ENCODE data around the gene PNMA6F.

Gene PNMA6F

DNA sequence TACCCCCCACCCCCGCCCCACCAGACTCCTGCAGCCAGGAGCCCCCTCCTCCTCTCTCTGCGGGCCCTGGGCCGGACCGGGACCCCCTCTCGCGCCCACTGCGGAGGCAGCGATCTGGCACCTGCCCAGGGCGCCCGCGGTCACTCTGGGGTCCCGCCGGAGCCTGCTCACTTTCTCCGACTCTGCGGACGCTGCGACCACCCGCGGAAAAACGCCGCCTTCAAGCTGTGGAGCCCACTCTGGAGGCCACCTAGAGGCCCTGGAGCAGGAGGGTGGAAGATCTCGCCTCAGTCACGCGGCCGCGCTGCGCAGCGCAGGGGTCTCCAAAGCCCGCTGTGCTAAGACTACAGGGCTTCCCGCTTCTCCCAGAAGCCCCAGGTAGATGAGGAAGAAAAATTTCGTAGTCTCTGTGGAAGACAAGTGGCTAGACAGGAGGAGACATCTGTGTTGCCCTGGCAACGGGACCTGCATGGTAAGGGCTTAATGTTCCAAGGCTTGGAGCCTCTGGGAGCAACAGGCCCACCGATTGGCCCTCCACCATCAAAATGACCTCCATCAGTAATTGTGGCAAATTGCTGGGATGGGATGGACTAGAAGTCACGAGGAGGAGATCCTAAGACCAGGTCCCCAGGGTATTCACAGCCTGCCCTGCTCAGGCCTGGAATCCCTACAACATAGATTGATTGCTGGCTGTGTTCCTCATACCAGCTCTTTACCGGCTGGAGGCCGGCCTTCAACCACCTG is at the start of gene PNMA6F:
PNMA6F (minus strand) TSS at position 387 of the 744 bp plus-strand sequence. CDS start 1,093 bp downstream, outside the sequence.
- DNase-seq, result no peak

DNA sequence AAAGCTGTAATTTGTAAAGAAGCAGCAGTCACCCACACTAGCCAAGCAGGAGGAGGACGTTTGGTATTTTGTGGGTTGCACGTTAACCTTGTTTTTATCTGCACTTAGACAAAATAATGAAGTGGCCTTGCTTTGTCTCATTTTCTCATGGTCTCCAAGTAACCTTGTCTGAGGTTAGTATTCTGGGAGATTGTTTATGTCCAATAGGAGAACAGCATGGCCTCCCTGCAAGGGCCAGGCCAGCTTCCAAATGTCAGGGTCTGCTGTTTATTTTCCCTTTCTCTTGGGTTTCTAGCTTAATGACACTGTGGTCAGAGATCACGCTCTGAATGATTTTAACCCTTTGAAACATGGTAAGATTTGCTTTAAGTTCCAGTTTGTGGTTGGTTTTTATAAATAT is 49.7 kb upstream of the PNMA6F start:
- no peak for DNase-seq

DNA sequence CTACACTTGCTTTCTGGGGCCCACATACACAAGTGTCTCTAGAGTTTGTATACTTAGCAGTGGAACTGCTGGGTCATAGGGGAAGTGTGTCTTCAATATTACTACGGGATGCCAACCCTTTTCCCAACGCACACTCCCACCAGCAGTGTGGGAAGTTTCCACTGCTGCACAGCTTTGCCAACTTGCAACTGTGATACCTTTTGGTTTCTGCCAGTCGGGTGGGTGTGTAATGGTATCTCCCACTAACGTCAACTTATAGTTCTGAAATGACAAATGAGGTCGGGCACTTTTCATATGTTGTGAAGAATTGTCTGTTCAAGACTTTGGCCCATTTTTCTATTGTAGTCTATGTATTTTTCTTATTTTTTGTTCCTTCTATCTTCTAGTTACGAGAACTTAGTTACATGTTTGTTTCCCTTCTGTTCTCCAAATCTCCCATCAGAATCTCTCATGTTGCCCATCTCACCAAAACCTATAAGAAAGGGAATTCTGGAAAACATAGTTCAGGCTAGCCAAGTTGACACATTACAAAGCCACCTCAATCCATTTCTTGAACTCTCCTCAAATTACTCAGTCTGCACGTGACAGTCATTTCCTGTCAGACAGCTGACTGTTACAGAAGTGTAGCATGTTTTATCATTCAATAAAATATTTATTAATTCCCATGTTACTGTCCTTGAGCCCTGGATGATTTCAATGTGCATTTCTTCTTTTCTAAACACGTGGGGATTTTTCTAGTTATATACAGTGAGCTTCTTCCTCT is 48.9 kb upstream of the PNMA6F start:
- no peak for DNase-seq

DNA sequence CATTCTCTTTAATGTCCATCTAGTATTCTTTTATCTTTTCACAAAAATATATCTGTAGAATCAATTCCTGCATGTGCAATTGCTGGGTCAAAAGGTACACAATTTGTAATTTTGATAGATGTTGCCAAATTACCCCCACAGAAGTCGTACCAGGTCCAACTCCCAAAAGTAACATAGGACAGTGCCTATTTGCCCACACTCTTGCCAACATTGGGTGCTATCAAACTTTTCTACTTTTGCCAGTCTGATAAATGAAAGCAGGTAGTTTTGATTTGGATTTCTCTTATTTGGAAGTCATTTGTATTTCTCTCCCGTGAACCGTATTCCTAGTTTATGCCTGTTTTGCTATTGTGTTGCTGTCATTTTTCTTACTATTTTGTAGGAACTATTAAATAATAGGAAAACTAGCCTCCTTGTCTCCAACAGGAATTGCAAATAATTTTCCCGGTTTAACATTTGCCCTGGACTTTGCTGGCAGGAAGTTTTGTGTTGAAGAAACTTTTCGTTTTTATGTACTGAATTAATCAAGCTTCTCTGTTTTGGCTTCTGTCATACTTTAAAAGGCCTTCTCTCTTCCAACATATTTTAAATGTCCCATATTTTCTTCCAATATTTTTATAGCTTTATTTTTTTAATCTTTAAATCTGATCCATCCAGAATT is 45.4 kb upstream of the PNMA6F start:
- DNase-seq, result no peak

DNA sequence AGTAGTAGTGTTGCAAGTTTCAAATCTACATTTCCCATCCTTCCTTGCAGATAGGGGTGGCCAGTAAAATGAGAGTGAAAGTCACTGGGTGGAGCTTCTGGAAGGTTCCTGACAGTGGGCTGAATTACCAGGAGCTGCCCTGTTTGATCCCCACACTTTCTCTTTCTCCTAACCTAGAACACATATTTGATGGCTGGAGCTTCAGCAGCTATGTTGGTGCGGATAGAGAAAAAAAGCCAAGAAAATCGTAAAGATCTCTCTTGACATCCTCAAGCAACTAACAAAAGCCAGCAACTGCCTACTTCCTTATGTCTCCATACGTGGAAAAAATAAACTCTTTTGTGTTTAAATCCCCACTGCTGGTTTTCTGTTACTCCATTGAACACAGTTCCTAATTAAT is 44.6 kb upstream of the PNMA6F start:
- no peak for DNase-seq

DNA sequence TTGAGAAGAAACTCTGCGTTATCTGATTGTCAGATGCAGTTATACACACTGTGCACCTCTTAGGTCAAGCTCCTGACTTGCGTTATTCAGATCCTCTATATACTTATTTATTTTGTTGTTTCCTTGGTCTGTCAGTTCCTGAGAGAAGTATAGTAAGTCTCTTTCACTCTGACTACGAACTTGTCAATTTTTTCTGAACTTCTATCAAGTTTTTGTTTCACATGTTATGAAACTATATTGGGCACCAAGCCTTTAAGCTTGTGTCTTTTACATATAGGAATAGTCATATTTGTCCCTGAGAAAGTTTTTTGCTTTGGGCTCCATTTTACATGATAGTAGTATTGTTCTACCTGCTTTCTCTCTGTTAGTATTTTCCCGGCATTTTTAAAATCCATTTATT is 44.1 kb upstream of the PNMA6F start:
- no peak for DNase-seq

DNA sequence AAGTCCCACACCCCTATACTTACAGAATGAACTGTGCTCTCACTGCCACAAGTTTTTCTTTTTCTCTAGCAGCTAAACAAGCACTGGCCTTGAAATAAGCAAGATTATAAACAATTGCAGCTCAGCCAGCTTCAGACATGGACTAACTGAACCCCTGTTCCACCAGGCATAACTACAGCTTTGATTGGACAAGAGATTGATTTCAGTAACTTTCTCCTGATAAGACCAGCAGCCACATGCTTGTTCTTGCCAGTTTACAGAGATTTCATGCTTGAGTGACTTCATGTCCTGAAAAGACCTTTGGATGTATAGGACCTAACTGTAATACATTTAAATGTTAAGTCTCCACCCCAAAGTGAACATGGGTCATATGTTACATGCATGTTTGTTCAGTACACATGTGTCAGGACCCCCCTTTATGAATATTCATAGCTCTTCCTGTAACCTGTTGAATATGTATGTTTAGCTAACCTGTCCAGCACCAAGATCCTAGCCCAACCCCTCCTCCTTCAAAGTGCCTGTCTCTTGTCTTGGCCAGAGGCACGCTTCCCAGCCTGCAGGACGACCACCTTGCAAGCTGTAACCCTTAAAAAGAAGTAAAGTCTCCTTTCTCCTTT is 40.3 kb upstream of the PNMA6F start:
- DNase-seq, result no peak

DNA sequence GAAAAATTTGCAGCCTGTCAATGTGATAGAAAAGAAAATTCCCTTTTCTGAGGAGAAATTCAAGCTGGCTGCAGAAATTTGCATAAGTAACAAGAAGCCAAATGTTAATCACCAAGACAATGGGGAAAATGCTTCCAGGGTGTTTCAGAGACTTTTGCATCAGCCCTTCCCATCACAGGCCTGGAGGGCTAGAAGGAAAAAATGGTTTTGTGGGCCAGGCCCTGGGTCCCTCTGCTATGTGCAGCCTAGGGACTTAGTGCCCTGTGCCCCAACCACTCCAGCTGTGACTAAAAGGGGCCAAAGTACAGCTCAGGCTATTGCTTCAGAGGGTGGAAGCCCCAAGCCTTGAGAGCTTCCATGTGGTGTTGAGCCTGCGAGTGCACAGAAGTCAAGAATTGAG is 36.3 kb upstream of the PNMA6F start:
- no peak for DNase-seq

DNA sequence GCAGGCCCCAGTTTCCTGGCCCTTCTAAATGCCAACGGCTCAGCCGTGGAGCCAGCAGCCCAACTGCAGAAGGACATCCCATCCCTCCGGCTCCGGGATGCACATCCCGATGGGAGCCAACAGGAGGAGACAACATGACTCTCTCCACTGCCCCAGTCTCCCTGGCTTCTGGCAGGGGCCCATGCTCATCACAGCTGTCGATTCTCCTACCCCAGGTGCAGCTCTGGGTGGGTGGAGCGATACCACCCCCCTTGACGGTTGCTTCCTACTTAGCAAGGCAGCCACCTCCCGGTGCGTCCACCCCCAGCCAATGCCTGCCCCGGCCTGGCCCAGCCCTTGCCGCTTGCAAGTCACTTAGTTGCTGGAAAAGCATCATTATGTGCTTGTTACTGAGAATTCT is 31.8 kb upstream of the PNMA6F start:
- no peak for DNase-seq

DNA sequence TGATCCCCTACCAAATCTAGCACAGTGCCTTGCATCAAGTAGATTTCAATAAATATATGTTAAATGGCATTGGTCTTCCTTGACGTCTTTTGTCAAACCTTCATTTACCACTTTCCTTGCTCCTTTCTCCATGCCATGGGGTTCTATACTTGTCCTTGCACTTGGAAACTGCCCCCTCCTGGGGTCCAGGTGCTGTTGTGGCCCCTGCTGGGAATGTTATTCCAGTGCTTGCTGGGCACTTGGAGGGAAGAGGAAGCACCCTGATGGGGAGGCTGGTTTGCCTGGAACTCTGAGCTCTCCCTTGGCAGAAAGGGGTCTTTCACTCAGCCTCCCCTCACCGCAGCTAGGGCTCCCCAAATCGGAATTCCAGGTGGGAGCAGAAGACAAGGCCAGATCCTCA is 31.3 kb upstream of the PNMA6F start:
- DNase-seq, result no peak

DNA sequence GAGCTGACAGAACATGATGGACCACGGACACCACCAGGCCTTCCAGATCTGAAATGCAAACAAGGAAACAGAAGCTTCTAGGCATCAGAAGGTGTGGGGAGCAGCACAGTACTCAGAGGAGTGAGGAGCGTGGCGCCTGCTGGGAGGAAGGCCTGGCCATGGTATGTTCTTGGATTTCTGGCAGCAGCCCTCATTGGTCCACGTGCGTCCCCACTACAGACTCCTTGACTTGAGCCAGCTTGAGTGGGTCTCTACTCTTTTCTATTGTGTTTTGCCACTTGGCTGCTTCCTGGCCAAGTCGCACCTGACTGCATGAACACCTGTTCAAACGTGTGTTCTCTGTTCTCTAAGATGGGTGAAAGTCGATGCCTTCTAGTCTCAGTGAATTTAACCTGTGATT is 30.4 kb upstream of the PNMA6F start:
- DNase-seq, result no peak

DNA sequence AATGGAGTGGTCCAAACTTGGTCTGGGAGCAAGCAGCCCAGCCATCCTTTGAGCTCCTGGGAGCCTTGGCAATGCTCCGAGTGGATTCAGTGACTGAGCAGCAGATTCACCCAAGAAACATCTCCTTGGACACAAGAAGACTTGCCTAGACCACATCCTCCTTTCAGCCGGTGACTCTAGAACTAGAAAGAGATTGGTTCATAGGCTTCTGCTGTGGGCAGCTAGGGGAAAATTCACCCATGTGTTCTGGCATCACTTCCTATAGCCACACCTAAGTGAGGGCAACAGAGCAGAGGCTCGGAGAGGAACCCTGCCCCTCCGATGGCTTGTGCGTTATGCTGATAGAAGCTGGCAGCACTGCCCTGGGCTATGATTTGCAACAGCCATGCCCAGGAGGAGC is 28.4 kb upstream of the PNMA6F start:
- DNase-seq, result no peak

DNA sequence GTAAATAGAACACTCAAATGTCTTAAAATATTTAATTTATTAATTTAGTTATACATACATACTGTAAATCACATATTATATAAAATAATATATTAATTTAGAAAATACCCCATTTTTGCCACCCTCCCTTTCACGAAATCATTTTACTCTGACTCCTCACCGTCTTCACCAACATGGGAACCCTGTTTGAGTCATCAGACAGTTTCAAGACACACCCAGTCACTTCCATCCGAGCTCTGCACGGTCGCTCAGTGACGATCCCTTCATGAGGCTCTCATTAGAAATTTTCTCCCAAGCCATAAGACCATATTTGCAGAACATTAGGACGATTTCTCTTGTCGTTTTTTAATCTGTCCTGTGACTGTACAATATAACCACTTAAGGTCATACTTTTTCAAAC is 26.9 kb upstream of the PNMA6F start:
- no peak for DNase-seq

DNA sequence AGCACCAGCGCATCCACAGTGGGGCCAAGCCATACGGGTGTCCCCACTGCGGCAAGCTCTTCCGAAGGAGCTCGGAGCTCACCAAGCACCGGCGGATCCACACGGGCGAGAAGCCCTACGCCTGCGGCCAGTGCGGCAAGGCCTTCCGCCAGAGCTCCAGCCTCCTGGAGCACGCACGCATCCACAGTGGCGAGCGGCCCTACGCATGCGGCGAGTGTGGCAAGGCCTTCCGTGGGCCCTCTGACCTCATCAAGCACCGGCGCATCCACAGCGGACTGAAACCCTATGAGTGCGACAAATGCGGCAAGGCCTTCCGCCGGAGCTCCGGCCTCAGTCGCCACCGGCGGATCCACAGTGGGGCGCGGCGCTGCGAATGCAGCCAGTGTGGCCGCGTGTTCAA is 26.0 kb upstream of the PNMA6F start:
- DNase-seq, result no peak

DNA sequence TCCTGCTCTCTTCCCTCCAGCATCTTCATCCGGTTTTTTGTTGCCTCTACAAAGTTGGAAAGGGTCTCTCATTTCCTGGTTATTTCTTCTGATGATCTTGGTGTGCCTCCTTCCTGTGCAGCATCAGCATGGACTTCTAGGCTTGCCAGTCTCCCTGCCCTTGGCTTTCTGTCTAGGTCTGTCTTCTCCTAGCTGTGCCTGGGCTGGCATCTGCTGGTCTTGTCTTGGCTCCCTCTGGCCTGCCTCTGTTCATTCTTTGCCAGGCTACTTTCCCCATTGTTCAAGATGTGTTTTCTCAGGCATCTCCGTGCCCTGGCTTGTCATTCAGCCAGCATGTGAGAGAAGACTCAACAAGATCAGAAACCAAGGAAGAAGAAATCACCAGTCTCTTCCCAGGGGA is 22.1 kb upstream of the PNMA6F start:
- DNase-seq, result no peak

DNA sequence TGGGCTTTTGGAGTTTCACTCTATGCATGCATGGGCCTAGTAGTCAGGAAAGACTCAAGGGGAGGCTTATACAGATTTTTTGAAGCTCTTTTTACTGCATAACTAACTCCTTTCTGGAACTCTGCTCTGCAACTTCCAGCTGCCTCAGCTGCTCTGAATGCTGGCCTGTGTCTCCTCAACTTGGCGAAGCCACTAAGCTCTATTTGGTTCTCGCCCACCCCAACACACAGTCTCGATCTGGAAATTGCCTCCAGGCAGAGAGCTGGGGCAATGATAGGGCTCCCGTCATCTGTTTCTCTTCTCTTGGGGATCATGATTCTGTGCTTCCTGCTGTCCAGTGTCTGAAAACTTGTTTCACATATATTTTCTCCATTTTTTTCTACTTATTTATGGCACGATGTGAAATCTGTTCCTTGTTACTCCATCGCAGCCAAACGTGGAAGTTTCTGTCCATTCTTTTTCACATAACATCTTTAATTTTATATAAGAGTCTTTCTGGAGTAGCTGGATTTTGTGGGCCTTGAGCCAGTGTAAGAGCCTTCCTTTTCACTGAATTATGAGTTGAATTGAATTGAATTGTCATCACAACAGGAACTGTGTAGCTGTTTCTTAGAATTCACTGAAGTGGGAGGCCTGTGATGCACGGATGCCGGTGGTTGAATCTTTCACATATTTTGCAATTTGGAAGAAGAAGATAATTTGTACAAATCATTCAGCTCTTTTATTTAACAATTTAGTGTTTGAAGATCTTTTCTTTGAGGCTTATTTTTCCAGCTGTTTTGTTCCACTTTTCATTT is 21.4 kb upstream of the PNMA6F start:
- DNase-seq, result no peak

DNA sequence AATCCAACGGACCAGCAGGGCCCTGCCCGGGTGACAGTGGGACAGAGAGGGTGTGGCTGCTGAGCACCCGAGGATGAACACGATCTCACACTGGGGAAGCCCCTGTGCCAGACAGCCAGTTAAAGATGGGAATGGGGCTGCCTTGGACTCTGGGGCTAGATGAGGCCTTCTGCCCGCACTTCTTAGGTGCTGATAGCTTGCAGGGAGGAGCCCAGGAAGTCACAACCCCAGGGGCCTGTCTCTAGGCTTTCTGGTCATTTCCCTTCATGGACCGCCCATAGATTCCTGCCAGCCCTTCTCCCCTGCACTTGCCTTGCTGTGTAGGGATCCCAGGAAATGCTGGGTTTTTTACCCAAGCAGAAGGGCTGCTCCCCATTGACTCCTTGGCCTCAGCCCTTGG is 18.5 kb upstream of the PNMA6F start:
- DNase-seq, result no peak

DNA sequence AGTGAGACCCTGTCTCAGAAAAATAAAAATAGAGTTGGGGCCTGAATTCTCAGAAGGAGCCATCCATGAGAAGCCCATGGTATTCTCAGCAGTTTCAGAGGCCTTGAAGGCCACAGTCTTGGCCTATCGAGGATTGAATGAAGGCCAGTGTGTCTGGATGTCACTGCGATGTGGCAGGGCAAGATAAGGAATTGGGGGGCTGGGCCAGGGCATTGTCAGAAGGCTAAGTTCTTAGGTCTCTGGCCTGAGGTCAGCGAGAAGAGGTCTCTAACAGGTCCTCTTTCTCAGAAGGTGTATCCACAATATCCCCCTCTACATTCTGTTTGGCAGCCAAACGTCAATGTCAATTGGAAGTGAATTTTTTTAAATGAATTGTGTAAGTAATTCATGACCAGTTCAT is 18.1 kb upstream of the PNMA6F start:
- no peak for DNase-seq

DNA sequence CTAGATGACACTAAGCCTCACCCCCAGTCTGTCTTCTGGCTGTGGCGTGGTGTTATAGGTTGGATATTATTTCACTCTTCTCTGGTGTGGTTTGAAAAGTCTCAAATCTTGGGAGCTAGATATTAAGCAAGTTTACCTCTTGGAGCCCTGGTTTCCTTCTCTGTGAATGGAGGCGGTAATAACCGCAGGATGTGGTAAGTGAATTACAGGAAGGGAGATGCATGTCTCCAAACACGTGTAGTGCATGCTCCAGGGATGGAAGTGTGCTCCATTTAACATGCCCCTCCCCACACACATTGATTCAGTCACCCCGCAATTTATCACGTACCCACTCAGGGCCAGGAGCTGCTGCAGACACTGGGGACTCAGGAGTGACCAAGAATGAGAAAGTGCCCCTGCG is 17.3 kb upstream of the PNMA6F start:
- DNase-seq, result no peak

DNA sequence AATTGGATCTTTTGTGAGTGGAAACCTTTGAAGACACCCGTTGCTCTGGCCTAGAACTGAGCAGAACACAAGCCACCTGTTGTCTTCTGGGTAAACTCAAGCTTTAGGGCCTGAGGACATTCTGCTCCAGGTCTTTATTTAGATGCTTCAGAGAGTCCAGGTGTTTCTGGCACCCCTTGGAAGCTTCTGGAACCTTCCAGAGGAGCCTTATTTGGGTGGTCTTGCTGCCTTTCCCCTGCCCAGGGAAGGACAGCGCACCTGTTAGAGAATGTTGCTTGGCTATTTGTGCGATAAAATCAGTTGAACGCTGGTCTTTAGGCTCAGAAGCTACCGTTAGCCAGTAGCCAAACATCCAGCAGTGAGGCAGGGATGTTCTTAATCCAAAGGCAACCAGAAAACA is 15.4 kb upstream of the PNMA6F start:
- DNase-seq, result no peak

DNA sequence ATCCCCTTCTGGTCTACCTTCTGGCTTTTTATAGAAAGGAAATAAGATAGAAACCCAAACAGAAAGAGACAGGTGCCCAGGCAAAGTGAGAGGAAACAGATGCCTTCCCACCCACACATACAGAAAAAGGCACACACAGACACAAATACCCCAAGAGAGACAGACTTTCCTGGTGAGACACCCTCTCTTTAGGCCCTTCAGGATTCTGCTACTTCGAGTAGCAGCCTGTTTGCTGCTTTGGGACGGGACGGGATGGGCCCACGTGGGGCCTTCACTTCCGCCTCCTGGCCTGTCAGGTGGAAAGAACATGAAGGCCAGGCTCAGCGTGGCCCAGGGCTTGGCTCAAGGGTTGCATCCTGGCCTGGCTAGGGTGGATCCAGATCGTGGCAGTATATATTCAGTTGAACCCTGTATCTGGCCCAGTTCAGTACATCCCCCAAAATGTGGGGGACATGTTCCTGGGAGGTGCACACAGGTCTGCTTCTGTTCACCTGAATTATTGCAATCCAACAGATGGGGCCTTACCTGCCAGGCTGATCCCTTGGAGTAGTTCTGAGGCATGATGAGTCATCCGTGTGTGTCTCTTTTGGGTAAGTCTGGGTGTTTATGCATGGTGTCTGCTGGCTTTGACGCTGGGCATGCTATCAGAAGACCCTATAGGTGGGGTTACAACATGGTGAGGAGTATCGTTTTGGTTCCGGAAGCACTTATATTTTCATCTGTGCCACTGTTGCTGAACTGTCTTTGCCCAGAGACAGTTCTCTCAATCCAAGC is 14.7 kb upstream of the PNMA6F start:
- DNase-seq, result no peak
